Astrocyte (in vitro differentiated cells and primary cell): Measurements from ENCODE around the gene ATP11A. TPM values are rescaled to one million over a fixed set of nuclear protein-coding genes. Genes with fewer than 3 reads are reported as not detected.

Experiments
- DNase-seq: peaks from one replicate; pipeline ENCODE4 v3.0.0-alpha.2; 2010; ENCODE audit warnings: low read depth
- FAIRE-seq: peaks from 2 replicates; lab custom pipeline; 2011; peaks lifted over from hg19 to GRCh38; lab: Jason Lieb, UNC
- H2AFZ ChIP-seq: 2 replicates; pipeline ENCODE4 v1.6.0; 2012; ENCODE audit warnings: low read depth, low read length, inconsistent platforms
- H3K27ac ChIP-seq: 2 replicates; pipeline ENCODE4 v1.5.1; 2011; ENCODE audit warnings: low read depth, low read length, inconsistent platforms
- H3K27me3 ChIP-seq: 2 replicates; pipeline ENCODE4 v1.6.0; 2011; ENCODE audit warnings: low read length, inconsistent platforms; ENCODE audit not compliant: insufficient read depth
- H3K36me3 ChIP-seq: 2 replicates; pipeline ENCODE4 v1.5.1; 2011; ENCODE audit warnings: low read length, inconsistent platforms; ENCODE audit not compliant: insufficient read depth
- H3K4me1 ChIP-seq: 2 replicates; pipeline ENCODE4 v1.5.1; 2011; ENCODE audit warnings: low read length, inconsistent platforms; ENCODE audit not compliant: insufficient read depth
- H3K4me2 ChIP-seq: 2 replicates; pipeline ENCODE4 v1.6.0; 2012; ENCODE audit warnings: low read length, inconsistent platforms
- H3K4me3 ChIP-seq: 2 replicates; pipeline ENCODE4 v1.5.1; 2011; ENCODE audit warnings: low read depth, mild to moderate bottlenecking, low read length, inconsistent platforms; ENCODE audit not compliant: insufficient read depth
- H3K79me2 ChIP-seq: 2 replicates; pipeline ENCODE4 v1.6.0; 2012; ENCODE audit warnings: mild to moderate bottlenecking, low read length, inconsistent platforms; ENCODE audit not compliant: insufficient read depth
- H3K9ac ChIP-seq: 2 replicates; pipeline ENCODE4 v1.6.0; 2012; ENCODE audit warnings: mild to moderate bottlenecking, low read length, inconsistent platforms
- H3K9me3 ChIP-seq: 2 replicates; pipeline ENCODE4 v1.5.1; 2012; ENCODE audit warnings: low read depth, mild to moderate bottlenecking, low read length, inconsistent platforms; ENCODE audit not compliant: insufficient read depth
- H4K20me1 ChIP-seq: 2 replicates; pipeline ENCODE4 v1.6.0; 2012; ENCODE audit warnings: low read length, inconsistent platforms; ENCODE audit not compliant: insufficient read depth
- H3K27ac Mint-ChIP-seq: one replicate; pipeline ENCODE4 v1.8.0; 2021; ENCODE audit warnings: mild to moderate bottlenecking, mixed read lengths; ENCODE audit not compliant: unreplicated experiment
- H3K27me3 Mint-ChIP-seq: one replicate; pipeline ENCODE4 v1.8.0; 2021; ENCODE audit warnings: low read depth, mixed read lengths; ENCODE audit not compliant: unreplicated experiment
- H3K36me3 Mint-ChIP-seq: one replicate; pipeline ENCODE4 v1.8.0; 2021; ENCODE audit warnings: low read depth, mixed read lengths; ENCODE audit not compliant: unreplicated experiment
- H3K4me1 Mint-ChIP-seq: one replicate; pipeline ENCODE4 v1.8.0; 2021; ENCODE audit warnings: low read depth, mixed read lengths; ENCODE audit not compliant: unreplicated experiment
- H3K4me3 Mint-ChIP-seq: one replicate; pipeline ENCODE4 v1.8.0; 2021; ENCODE audit warnings: mild to moderate bottlenecking, moderate library complexity, mixed read lengths; ENCODE audit not compliant: unreplicated experiment
- H3K9me3 Mint-ChIP-seq: one replicate; pipeline ENCODE4 v1.8.0; 2021; ENCODE audit warnings: mild to moderate bottlenecking, mixed read lengths; ENCODE audit not compliant: unreplicated experiment
- CTCF ChIP-seq: IDR thresholded peaks from 2 replicates; pipeline ENCODE4 v1.5.1; 2011; ENCODE audit warnings: low read depth, mild to moderate bottlenecking, inconsistent platforms, low read length, moderate library complexity; ENCODE audit not compliant: insufficient read depth
- EZH2 ChIP-seq: IDR thresholded peaks from 2 replicates; pipeline ENCODE4 v1.6.1; 2012; ENCODE audit warnings: mild to moderate bottlenecking, low read length, inconsistent platforms; ENCODE audit not compliant: insufficient read depth
- total RNA-seq: library from RNA; stranded (reverse); gene quantifications from 2 replicates; pipeline ENCODE4 v1.2.1, GENCODE V29; 2021

The ATP11A gene
- total RNA-seq, 1 donor from 2014 or later = 38.9 TPM

DNA sequence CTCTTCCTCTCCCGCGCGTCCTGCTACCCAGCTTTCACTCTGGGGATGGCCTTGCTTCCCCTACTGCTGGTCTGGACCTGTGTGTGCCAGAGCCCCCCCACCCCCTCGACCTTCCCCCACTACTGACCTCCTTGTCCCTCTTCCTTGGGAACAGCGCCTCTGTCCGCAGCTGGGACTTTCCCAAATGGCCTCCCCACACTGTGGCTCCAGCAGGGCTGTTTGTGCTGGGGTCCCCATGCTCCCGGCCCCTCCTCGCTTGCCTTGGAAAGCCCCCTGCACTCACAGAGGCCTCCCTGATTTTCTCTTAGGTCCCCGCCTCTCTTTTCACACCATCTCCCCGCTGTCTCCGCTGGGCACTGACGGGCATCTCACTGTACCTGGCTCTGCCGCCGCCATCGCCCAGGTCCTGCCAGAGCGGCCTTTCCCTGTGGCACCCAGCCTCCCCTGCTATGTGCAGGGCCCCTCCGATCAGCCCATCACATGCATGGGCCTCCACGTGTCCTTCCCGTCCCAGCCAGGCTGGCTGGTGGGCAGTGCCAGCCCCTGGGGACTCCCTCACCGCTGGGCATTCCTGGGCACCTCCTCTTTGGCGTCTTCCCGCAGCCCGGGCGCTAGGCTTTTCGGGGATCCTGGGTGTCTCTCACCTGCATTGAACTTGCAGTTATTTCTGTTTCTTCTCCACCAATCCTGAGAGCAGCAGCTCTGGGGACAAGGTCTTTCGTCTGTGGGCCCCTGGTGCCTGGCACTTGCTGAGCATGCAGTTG is 118.7 kb downstream of the ATP11A start:
- Mint-ChIP-seq H3K27me3 (no peaks in the 10 kb centered on the region), H3K36me3 (peaks cover 12% of the 10 kb centered on the region), H3K27ac (no peak overlapping the region), H3K4me3 (no peak overlapping the region), H3K9me3 (no peaks in the 10 kb centered on the region), H3K4me1 (peaks cover 4% of the 10 kb centered on the region)
- H3K36me3 ChIP-seq = no peaks in the 10 kb centered on the region
- DNase-seq = no peak
- no peak overlapping the region for H3K4me3 ChIP-seq
- H3K4me1 ChIP-seq = no peaks in the 10 kb centered on the region
- H3K27ac ChIP-seq = no peak overlapping the region
- H3K9me3 ChIP-seq = no peaks in the 10 kb centered on the region
- H3K27me3 ChIP-seq = no peaks in the 10 kb centered on the region
- H4K20me1 ChIP-seq = no peaks in the 10 kb centered on the region
- no peak for FAIRE-seq
- TF ChIP-seq EZH2 = no peak
- TF ChIP-seq CTCF = no peak
- H2AFZ ChIP-seq = no peak overlapping the region
- H3K79me2 ChIP-seq = no peaks in the 10 kb centered on the region
- no peak overlapping the region for H3K4me2 ChIP-seq
- H3K9ac ChIP-seq = no peak overlapping the region

DNA sequence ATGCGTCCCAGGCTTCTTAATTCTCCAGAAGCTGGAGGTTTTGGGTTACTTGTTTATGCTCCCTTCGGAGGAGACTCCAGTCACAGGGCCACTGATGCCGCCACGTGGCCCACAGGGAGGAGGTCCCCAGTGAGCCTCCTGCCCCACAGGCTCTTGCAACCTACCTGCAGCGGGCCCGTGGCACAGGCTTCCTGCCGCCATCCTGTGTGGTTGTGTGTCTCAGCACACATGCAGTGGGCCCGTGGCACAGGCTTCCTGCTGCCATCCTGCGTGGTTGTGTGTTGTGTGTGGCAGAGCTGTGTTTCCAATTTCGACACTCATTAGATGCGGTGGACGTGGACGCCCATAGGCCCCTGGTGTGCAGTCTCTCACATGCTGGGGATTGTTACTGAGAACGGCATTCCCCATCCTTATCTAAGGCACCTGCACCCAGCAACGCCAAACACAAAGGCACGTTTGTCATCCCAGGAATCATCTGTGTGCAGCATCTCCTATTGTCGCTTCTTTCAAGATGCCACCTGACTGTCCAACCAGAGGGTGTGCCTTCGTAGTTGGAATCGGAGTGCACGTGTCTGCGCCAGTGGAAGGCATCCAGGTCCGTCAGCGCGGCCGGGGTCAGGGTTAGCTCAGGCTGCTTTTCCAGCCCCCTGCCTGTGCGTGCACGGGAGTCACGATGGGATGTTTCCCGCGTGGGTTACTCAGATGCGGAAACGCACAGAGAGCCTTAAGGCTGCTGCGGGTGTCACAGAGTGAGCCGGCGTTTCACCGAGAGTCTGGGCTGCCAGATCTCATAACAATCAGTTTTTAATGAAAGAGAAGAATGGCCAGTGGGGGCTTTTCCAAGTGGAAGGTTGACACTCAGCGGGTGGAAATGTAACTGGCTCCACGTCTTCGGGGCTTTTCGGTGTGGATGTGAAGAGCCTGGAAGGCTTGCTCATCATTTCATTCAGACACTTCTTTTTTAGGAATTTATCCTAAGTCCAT is 119.8 kb downstream of the ATP11A start:
- no peak for DNase-seq
- H3K4me1 Mint-ChIP-seq = peaks cover 4% of the 10 kb centered on the region
- Histone ChIP-seq H3K4me2 (no peak overlapping the region), H3K79me2 (no peaks in the 10 kb centered on the region), H3K36me3 (no peaks in the 10 kb centered on the region), H2AFZ (no peak overlapping the region), H4K20me1 (no peaks in the 10 kb centered on the region), H3K4me1 (no peaks in the 10 kb centered on the region), H3K9ac (no peak overlapping the region), H3K27ac (no peak overlapping the region), H3K9me3 (no peaks in the 10 kb centered on the region), H3K27me3 (no peaks in the 10 kb centered on the region), H3K4me3 (no peak overlapping the region)
- no peaks in the 10 kb centered on the region for H3K27me3 Mint-ChIP-seq
- no peak for FAIRE-seq
- H3K27ac Mint-ChIP-seq = no peak overlapping the region
- H3K9me3 Mint-ChIP-seq = no peaks in the 10 kb centered on the region
- peaks cover 14% of the 10 kb centered on the region for H3K36me3 Mint-ChIP-seq
- no peak overlapping the region for H3K4me3 Mint-ChIP-seq
- no peak for TF ChIP-seq CTCF
- TF ChIP-seq EZH2 = no peak
